Calu3 (cell line): ENCODE results near the gene CDYL. TPM values are rescaled to one million over a fixed set of nuclear protein-coding genes. Genes with fewer than 3 reads are reported as not detected.

Experiments
- Bru-seq: library from RNA; stranded (reverse); fragments of 400-500 nt; gene quantifications from one replicate; lab custom pipeline; 2021; lab: Mats Ljungman, UMichigan
- BruChase-seq, 2 experiments: library from RNA; stranded (reverse); fragments of 400-500 nt; gene quantifications; one replicate each; lab custom pipeline; 2021; lab: Mats Ljungman, UMichigan
- BruUV-seq: library from RNA; stranded (reverse); fragments of 400-500 nt; replicated peaks from 2 replicates; lab custom pipeline; 2021; lab: Mats Ljungman, UMichigan
- CTCF ChIA-PET: fragments of 300-600 bp; sonication (Branson Sonifier 250); formaldehyde crosslinking; loops from one replicate; lab custom pipeline; 2022; ENCODE audit warnings: antibody characterized with exemption; lab: Charles Lee
- DNase-seq: peaks from one replicate; pipeline ENCODE4 v3.0.0; 2022
- H3K27ac Mint-ChIP-seq: one replicate; pipeline ENCODE4 v1.8.0; 2022; ENCODE audit warnings: mixed read lengths; ENCODE audit not compliant: unreplicated experiment
- H3K27me3 Mint-ChIP-seq: one replicate; pipeline ENCODE4 v1.8.0; 2022; ENCODE audit warnings: mixed read lengths; ENCODE audit not compliant: unreplicated experiment
- H3K36me3 Mint-ChIP-seq: one replicate; pipeline ENCODE4 v1.8.0; 2022; ENCODE audit warnings: mild to moderate bottlenecking, moderate library complexity, mixed read lengths; ENCODE audit not compliant: insufficient read depth, unreplicated experiment
- H3K4me1 Mint-ChIP-seq: one replicate; pipeline ENCODE4 v1.8.0; 2022; ENCODE audit warnings: mild to moderate bottlenecking, low read depth, mixed read lengths; ENCODE audit not compliant: unreplicated experiment
- H3K4me3 Mint-ChIP-seq: one replicate; pipeline ENCODE4 v1.8.0; 2022; ENCODE audit warnings: mild to moderate bottlenecking, low read depth, moderate library complexity, mixed read lengths; ENCODE audit not compliant: unreplicated experiment
- H3K9me3 Mint-ChIP-seq: one replicate; pipeline ENCODE4 v1.8.0; 2022; ENCODE audit warnings: low read depth, mixed read lengths; ENCODE audit not compliant: unreplicated experiment
- CTCF ChIP-seq: fragments of 200-600 bp; IDR thresholded peaks from one replicate; pipeline ENCODE4 v1.8.0; 2022; ENCODE audit warnings: antibody characterized with exemption; ENCODE audit not compliant: unreplicated experiment
- intact Hi-C: fragments of 100-400 bp; cut with micrococcal nuclease; formaldehyde crosslinking; loops from one replicate; pipeline ENCODE4 v1.10.0; 2022; ENCODE audit not compliant: unreplicated experiment
- long read RNA-seq: library from polyadenylated mRNA; stranded (forward); transcript quantifications from one replicate; pipeline ENCODE4 v2.0.0, GENCODE V29; 2022
- total RNA-seq: library from RNA; stranded (reverse); gene quantifications from 2 replicates; pipeline ENCODE4 v1.2.3, GENCODE V29; 2022

CDYL gene
- total RNA-seq (45.2 and 48.9 TPM in 2 replicates), Bru-seq, nascent RNA (percentile 75 among the genes with signal in this experiment), BruChase-seq, experiment 1, labeled RNA remaining after a 6-hour chase (percentile 60 among the genes with signal in this experiment), BruChase-seq, experiment 2, labeled RNA remaining after a 2-hour chase (percentile 64 among the genes with signal in this experiment)
- long read RNA-seq, transcript CDYL-203 (7 exons, 2,184 nt) = major isoform, 14 of 23 reads
- long read RNA-seq, partial matches to known transcripts = 0 of 23 reads
- long read RNA-seq, other reads (novel, unspliced or antisense) = 7 of 23 reads

DNA sequence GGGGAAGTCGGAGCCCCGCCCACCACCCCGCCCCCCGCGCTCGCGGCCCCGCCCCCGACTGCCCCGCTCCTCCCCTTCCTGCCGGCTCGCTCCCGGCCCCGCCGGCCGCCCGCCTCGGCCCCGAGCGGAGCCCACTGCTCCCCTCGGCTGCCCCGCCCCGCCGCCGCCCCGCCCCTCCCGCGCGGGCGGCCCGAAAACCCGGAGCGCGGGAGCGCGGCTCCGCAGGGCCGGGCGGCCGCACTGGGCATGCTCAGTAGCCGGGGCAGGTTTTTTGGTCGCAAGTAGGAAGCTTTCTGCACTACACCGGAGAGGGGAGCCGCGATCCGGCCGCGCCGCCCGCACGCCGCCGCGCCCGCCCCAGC, at the start of gene CDYL:
TSS of gene CDYL (plus strand) at position 274 of the 362 bp plus-strand sequence. CDS start 380 bp downstream, outside the sequence.
- intact Hi-C loops = loop anchor here (5.0 to 10.0 kb wide), 2 partner anchors 419 to 461 kb away; no protein-coding TSS in a partner anchor

GRCh38 chr6:4726645-4727044, 49.6 kb upstream of the CDYL start:
- Mint-ChIP-seq H3K27ac (no peak overlapping the region), H3K36me3 (no peaks in the 10 kb centered on the region), H3K4me1 (no peaks in the 10 kb centered on the region), H3K27me3 (no peaks in the 10 kb centered on the region), H3K4me3 (no peak overlapping the region), H3K9me3 (no peaks in the 10 kb centered on the region)
- CTCF ChIA-PET = no interaction called here
- intact Hi-C loops = no loop called here
- BruUV-seq = no TSS peak
- TF ChIP-seq CTCF = no peak
- DNase-seq = no peak

More for the DNA sequence above, at the start of gene CDYL:
- no peak for TF ChIP-seq CTCF
- DNase-seq = peak; percentile 87
- no peaks in the 10 kb centered on the region for H3K9me3 Mint-ChIP-seq
- CTCF ChIA-PET = interaction anchor here (1.5 kb wide), 1 partner anchor 463 kb away, joined by 3 read pairs; no protein-coding TSS in a partner anchor
- peaks cover 32% of the 10 kb centered on the region for H3K4me1 Mint-ChIP-seq
- no TSS peak for BruUV-seq
- peak within 1 kb of the TSS; percentile 88 for H3K27ac Mint-ChIP-seq
- H3K27me3 Mint-ChIP-seq = peaks cover 21% of the 10 kb centered on the region
- peaks cover 27% of the 10 kb centered on the region for H3K36me3 Mint-ChIP-seq
- peak within 1 kb of the TSS; percentile 98 for H3K4me3 Mint-ChIP-seq

- intact Hi-C loops = no loop called here
- no peaks in the 10 kb centered on the region for H3K9me3 Mint-ChIP-seq
- no peaks in the 10 kb centered on the region for H3K4me1 Mint-ChIP-seq
- no peak overlapping the region for H3K27ac Mint-ChIP-seq
- no peak for TF ChIP-seq CTCF
- CTCF ChIA-PET = no interaction called here
- H3K4me3 Mint-ChIP-seq = no peak overlapping the region
- no peaks in the 10 kb centered on the region for H3K27me3 Mint-ChIP-seq
- BruUV-seq = no TSS peak
- H3K36me3 Mint-ChIP-seq = no peaks in the 10 kb centered on the region
- no peak for DNase-seq
Measured at GRCh38 chr6:4727217-4727616, 49.0 kb upstream of the CDYL start.

- no peak for TF ChIP-seq CTCF
- CTCF ChIA-PET = no interaction called here
- no peaks in the 10 kb centered on the region for H3K36me3 Mint-ChIP-seq
- no peaks in the 10 kb centered on the region for H3K27me3 Mint-ChIP-seq
- no peak overlapping the region for H3K27ac Mint-ChIP-seq
- DNase-seq = peak; percentile 10
- H3K9me3 Mint-ChIP-seq = no peaks in the 10 kb centered on the region
- no TSS peak for BruUV-seq
- H3K4me1 Mint-ChIP-seq = no peaks in the 10 kb centered on the region
- intact Hi-C loops = no loop called here
- H3K4me3 Mint-ChIP-seq = no peak overlapping the region
Measured at GRCh38 chr6:4727671-4728435, 48.4 kb upstream of the CDYL start.
